Endothelial cell (in vitro differentiated cells): ENCODE measurements around the gene TMEM45A. TPM values are rescaled to one million over a fixed set of nuclear protein-coding genes. Genes with fewer than 3 reads are reported as not detected.
"Not testable (repeated sequence)": the region's sequence is repeated elsewhere in the genome, so short reads cannot be mapped to it uniquely, and the experiment has no call there.

Source experiments
- DNase-seq: peaks from one replicate; pipeline ENCODE4 v3.0.0; 2021; ENCODE audit warnings: low spot score
- H3K27ac Mint-ChIP-seq: one replicate; pipeline ENCODE4 v1.8.0; 2021; ENCODE audit warnings: mixed read lengths, inconsistent platforms; ENCODE audit not compliant: unreplicated experiment
- H3K27me3 Mint-ChIP-seq: one replicate; pipeline ENCODE4 v1.8.0; 2021; ENCODE audit warnings: mild to moderate bottlenecking, moderate library complexity, mixed read lengths, inconsistent platforms; ENCODE audit not compliant: unreplicated experiment
- H3K36me3 Mint-ChIP-seq: one replicate; pipeline ENCODE4 v1.8.0; 2021; ENCODE audit warnings: mild to moderate bottlenecking, low read depth, mixed read lengths, inconsistent platforms; ENCODE audit not compliant: unreplicated experiment
- H3K4me1 Mint-ChIP-seq: one replicate; pipeline ENCODE4 v1.8.0; 2021; ENCODE audit warnings: mild to moderate bottlenecking, mixed read lengths, inconsistent platforms; ENCODE audit not compliant: unreplicated experiment
- H3K4me3 Mint-ChIP-seq: one replicate; pipeline ENCODE4 v1.8.0; 2021; ENCODE audit warnings: mild to moderate bottlenecking, mixed read lengths, inconsistent platforms; ENCODE audit not compliant: unreplicated experiment
- H3K9me3 Mint-ChIP-seq: one replicate; pipeline ENCODE4 v1.8.0; 2021; ENCODE audit warnings: mixed read lengths, inconsistent platforms; ENCODE audit not compliant: unreplicated experiment
- CTCF ChIP-seq: fragments of 200-600 bp; sonication (generic); IDR thresholded peaks from one replicate; pipeline ENCODE4 v1.5.0; 2021; ENCODE audit warnings: antibody characterized with exemption; ENCODE audit not compliant: unreplicated experiment
- total RNA-seq: library from RNA; stranded (reverse); fragmentation: NEBNext Ultra II Directional; extraction: Animal tissue kit (Norgen Biotek cat#: 25700); gene quantifications from one replicate; pipeline ENCODE4 v1.2.1, GENCODE V29; 2021; ENCODE audit not compliant: unreplicated experiment

The TMEM45A gene
- total RNA-seq, 1 donor from 2014 or later = 7.6 TPM

DNA sequence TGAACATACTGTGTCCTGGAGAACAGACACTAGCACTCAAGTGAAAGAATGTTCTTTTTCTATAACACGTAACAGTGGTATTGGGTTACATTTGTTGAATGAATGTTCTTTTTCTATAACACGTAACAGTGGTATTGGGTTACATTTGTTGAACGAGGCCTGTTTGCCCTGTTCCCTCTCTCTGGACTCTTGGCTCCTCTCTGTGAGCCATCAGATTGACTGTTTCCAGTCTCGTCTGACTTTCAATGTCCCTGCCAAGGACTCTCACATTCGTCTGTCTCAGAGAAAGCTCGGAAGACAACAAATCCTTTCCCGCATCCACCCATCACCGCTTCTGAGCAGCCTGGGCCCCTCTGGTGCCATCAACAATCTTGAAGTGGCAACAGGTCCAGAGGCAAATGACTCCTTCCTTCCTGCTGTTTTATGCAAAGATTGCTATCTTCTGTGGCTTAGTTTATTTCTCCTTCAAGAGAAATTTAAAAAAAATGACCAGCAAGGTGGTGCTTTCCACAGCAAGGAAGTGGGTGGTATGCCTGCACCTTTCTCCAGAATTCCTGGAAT, 8.0 kb downstream of the TMEM45A start:
- no peaks in the 10 kb centered on the region for H3K36me3 Mint-ChIP-seq
- H3K9me3 Mint-ChIP-seq = no peaks in the 10 kb centered on the region
- no peak overlapping the region for H3K27ac Mint-ChIP-seq
- peaks cover 2% of the 10 kb centered on the region for H3K4me1 Mint-ChIP-seq
- DNase-seq = no peak
- no peak overlapping the region for H3K4me3 Mint-ChIP-seq
- no peaks in the 10 kb centered on the region for H3K27me3 Mint-ChIP-seq
- no peak for TF ChIP-seq CTCF

DNA sequence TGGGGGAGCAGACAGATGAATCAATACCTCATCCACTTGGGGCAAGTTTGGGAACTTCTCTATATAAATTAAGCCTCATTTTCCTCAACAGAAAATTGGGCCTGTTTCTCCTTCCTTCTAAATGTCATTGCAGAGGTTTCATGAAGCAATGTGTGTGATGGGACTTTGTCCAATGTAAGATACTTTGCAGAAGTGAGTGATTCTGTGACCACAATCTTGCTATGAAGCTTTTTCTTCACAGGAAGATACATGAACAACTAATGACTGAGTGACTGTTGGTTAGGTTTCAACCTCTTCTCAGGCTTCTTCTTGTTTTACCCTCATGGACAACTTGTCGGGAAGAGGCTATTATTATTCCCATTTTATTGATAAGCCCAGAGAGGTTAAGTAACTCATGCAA, 11.0 kb downstream of the TMEM45A start:
- Mint-ChIP-seq H3K36me3 (peaks cover 5% of the 10 kb centered on the region), H3K4me1 (peaks cover 2% of the 10 kb centered on the region), H3K27me3 (no peaks in the 10 kb centered on the region), H3K27ac (no peak overlapping the region), H3K4me3 (no peak overlapping the region), H3K9me3 (peaks cover 6% of the 10 kb centered on the region)
- DNase-seq = no peak
- TF ChIP-seq CTCF = no peak

GRCh38 chr3:100506355-100506754, 13.9 kb downstream of the TMEM45A start:
- no peaks in the 10 kb centered on the region for H3K4me1 Mint-ChIP-seq
- H3K27me3 Mint-ChIP-seq = no peaks in the 10 kb centered on the region
- H3K36me3 Mint-ChIP-seq = peaks cover 10% of the 10 kb centered on the region
- H3K27ac Mint-ChIP-seq = no peak overlapping the region
- no peak overlapping the region for H3K4me3 Mint-ChIP-seq
- TF ChIP-seq CTCF = no peak
- peaks cover 13% of the 10 kb centered on the region for H3K9me3 Mint-ChIP-seq
- DNase-seq = no peak

- not testable (repeated sequence) for H3K27me3 Mint-ChIP-seq, H3K4me1 Mint-ChIP-seq, H3K4me3 Mint-ChIP-seq, DNase-seq, H3K36me3 Mint-ChIP-seq, H3K27ac Mint-ChIP-seq
- H3K9me3 Mint-ChIP-seq = peaks cover 13% of the 10 kb centered on the region
These were observed 17.4 kb downstream of the TMEM45A start for GRCh38 chr3:100509818-100510217.

DNA sequence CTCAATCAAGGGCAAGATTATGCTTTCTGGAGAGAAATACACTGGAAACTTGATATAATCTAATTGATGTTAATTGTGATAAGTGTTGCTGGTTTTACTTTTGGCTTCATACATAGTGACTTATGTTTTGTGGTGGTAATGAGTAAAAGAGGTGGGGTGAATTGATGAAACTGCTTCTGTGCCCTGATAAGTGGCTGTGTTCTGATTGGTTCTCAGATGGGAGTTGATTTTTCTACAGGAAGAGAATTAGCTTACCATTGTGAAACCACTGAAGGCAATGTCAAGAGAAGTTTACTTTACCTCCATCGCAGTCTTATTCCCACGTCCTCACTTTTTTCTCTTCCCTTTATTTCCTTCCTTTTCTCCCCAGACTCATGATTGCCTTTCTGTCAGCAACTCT, 23.8 kb downstream of the TMEM45A start:
- Mint-ChIP-seq H3K9me3 (no peaks in the 10 kb centered on the region), H3K36me3 (no peaks in the 10 kb centered on the region), H3K4me3 (no peak overlapping the region), H3K27me3 (no peaks in the 10 kb centered on the region), H3K4me1 (no peaks in the 10 kb centered on the region), H3K27ac (no peak overlapping the region)
- DNase-seq = no peak
- TF ChIP-seq CTCF = no peak
